ENCODE data around the gene PIAS3. TPM values are rescaled to one million over a fixed set of nuclear protein-coding genes. Genes with fewer than 3 reads are reported as not detected.
A peak's percentile ranks its signal among the peaks of the same experiment; 100 is the strongest.

The PIAS3 gene
- total RNA-seq, 1 donor from 2014 or later = 20.3 TPM

- H3K27me3 Mint-ChIP-seq (ENCODE audit: unreplicated experiment) = peaks cover 6% of the 10 kb centered on the region
- H3K4me1 Mint-ChIP-seq (ENCODE audit: low read depth, unreplicated experiment) = no peaks in the 10 kb centered on the region
- no peak overlapping the region for H3K27ac Mint-ChIP-seq (ENCODE audit: unreplicated experiment)
- H3K4me3 Mint-ChIP-seq (ENCODE audit: unreplicated experiment) = no peak overlapping the region
- no peak for TF ChIP-seq CTCF (IDR thresholded peaks at IDR 0.05; ENCODE audit: partially characterized antibody, unreplicated experiment)
- no peaks in the 10 kb centered on the region for H3K36me3 Mint-ChIP-seq (ENCODE audit: unreplicated experiment)
- H3K9me3 Mint-ChIP-seq (ENCODE audit: unreplicated experiment) = no peaks in the 10 kb centered on the region
- DNase-seq = no peak
Observed at GRCh38 chr1:145863282-145864018, 4.6 kb upstream of the PIAS3 start.

- DNase-seq = peak; percentile 83
- Mint-ChIP-seq H3K27ac (ENCODE audit: unreplicated experiment) (no peak overlapping the region), H3K9me3 (ENCODE audit: unreplicated experiment) (peaks cover 2% of the 10 kb centered on the region), H3K36me3 (ENCODE audit: unreplicated experiment) (no peaks in the 10 kb centered on the region), H3K27me3 (ENCODE audit: unreplicated experiment) (peaks cover 5% of the 10 kb centered on the region), H3K4me1 (ENCODE audit: low read depth, unreplicated experiment) (no peaks in the 10 kb centered on the region), H3K4me3 (ENCODE audit: unreplicated experiment) (peak overlapping the region; percentile 88)
- no peak for TF ChIP-seq CTCF (IDR thresholded peaks at IDR 0.05; ENCODE audit: partially characterized antibody, unreplicated experiment)
Observed at GRCh38 chr1:145859491-145860023, 676 bp upstream of the PIAS3 start.

GRCh38 chr1:145858238-145858900 lies 512 bp downstream of the PIAS3 start:
- Mint-ChIP-seq H3K27ac (ENCODE audit: unreplicated experiment) (peak overlapping the region; percentile 77), H3K4me3 (ENCODE audit: unreplicated experiment) (peak overlapping the region; percentile 89), H3K9me3 (ENCODE audit: unreplicated experiment) (peaks cover 2% of the 10 kb centered on the region), H3K27me3 (ENCODE audit: unreplicated experiment) (peaks cover 1% of the 10 kb centered on the region), H3K36me3 (ENCODE audit: unreplicated experiment) (no peaks in the 10 kb centered on the region), H3K4me1 (ENCODE audit: low read depth, unreplicated experiment) (no peaks in the 10 kb centered on the region)
- peak; percentile 64 for DNase-seq
- no peak for TF ChIP-seq CTCF (IDR thresholded peaks at IDR 0.05; ENCODE audit: partially characterized antibody, unreplicated experiment)

GRCh38 chr1:145857170-145857569 lies 1.7 kb downstream of the PIAS3 start:
- H3K4me3 Mint-ChIP-seq (ENCODE audit: unreplicated experiment) = no peak overlapping the region
- no peaks in the 10 kb centered on the region for H3K36me3 Mint-ChIP-seq (ENCODE audit: unreplicated experiment)

More at GRCh38 chr1:145857170-145857569, 1.7 kb downstream of the PIAS3 start:
- no peak for DNase-seq
- H3K4me1 Mint-ChIP-seq (ENCODE audit: low read depth, unreplicated experiment) = no peaks in the 10 kb centered on the region
- no peak overlapping the region for H3K27ac Mint-ChIP-seq (ENCODE audit: unreplicated experiment)
- H3K27me3 Mint-ChIP-seq (ENCODE audit: unreplicated experiment) = peaks cover 1% of the 10 kb centered on the region
- no peak for TF ChIP-seq CTCF (IDR thresholded peaks at IDR 0.05; ENCODE audit: partially characterized antibody, unreplicated experiment)
- peaks cover 3% of the 10 kb centered on the region for H3K9me3 Mint-ChIP-seq (ENCODE audit: unreplicated experiment)
